Measurements from ENCODE around the gene ASH1L. TPM values are rescaled to one million over a fixed set of nuclear protein-coding genes. Genes with fewer than 3 reads are reported as not detected.
"Not testable (repeated sequence)": the region's sequence is repeated elsewhere in the genome, so short reads cannot be mapped to it uniquely, and the experiment has no call there.

ASH1L gene
- total RNA-seq, 1 donor: 41.6 TPM

DNA sequence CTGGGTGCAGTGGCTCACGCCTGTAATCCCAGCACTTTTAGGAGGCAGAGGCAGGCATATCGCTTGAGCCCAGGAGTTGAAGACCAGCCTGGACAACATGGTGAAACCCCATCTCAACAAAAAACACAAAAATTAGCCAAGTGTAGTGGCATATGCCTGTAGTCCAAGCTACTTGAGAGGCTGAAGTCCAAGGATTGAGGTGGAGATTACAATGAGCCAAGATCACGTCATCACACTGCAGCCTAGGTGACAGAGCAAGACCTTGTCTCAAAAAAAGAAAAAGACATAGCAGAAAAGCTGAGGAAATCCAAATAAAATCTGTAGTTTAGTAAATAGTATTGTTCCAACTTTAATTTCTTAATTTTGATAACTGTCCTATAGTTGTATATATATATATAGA lies 11.5 kb upstream of the ASH1L start:
- no peak overlapping the region for H3K27ac ChIP-seq (ENCODE audit: low read depth, low read length)
- H3K36me3 ChIP-seq (ENCODE audit: insufficient read depth, low read length): no peaks in the 10 kb centered on the region
- H3K27me3 ChIP-seq (ENCODE audit: insufficient read depth, low read length): no peaks in the 10 kb centered on the region
- H4K20me1 ChIP-seq (ENCODE audit: insufficient read depth, low read length): peaks cover 8% of the 10 kb centered on the region
- no peaks in the 10 kb centered on the region for H3K9me3 ChIP-seq (ENCODE audit: low read depth, low read length)
- DNase-seq (ENCODE audit: insufficient read length, low spot score, missing footprints): no peak
- TF ChIP-seq, protein P1, sequence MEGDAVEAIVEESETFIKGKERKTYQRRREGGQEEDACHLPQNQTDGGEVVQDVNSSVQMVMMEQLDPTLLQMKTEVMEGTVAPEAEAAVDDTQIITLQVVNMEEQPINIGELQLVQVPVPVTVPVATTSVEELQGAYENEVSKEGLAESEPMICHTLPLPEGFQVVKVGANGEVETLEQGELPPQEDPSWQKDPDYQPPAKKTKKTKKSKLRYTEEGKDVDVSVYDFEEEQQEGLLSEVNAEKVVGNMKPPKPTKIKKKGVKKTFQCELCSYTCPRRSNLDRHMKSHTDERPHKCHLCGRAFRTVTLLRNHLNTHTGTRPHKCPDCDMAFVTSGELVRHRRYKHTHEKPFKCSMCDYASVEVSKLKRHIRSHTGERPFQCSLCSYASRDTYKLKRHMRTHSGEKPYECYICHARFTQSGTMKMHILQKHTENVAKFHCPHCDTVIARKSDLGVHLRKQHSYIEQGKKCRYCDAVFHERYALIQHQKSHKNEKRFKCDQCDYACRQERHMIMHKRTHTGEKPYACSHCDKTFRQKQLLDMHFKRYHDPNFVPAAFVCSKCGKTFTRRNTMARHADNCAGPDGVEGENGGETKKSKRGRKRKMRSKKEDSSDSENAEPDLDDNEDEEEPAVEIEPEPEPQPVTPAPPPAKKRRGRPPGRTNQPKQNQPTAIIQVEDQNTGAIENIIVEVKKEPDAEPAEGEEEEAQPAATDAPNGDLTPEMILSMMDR (IDR thresholded peaks at IDR 0.05; ENCODE audit: extremely low read depth, low read depth, low read length): no peak
- no peak overlapping the region for H2AFZ ChIP-seq (ENCODE audit: low read length)
- peaks cover 7% of the 10 kb centered on the region for H3K4me1 ChIP-seq (ENCODE audit: insufficient read depth, low read length)
- H3K4me3 ChIP-seq (ENCODE audit: insufficient read depth, low read length): no peak overlapping the region
- no peak overlapping the region for H3K4me2 ChIP-seq (ENCODE audit: insufficient read depth, low read length)
- H3K79me2 ChIP-seq (ENCODE audit: insufficient read depth, low read length): peaks cover 26% of the 10 kb centered on the region

DNA sequence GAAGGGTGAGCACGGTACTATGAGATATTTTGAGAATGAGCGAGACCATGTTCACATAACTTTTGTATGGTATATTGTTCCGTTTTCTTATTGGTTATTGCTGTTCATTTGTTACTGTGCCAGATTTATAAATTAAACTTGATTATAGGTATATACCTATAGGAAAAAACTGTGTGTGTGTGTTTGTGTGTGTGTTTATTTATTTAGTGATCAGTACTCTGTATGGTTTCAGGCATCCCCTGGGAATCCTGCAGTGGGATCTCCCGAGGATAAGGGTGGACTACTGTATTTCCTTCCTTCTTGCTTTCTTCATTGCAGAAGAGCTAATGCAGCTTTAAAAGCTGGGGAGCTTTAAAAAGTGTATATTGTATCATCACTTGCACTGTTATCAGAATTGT lies 8.0 kb upstream of the ASH1L start:
- Histone ChIP-seq H3K36me3 (ENCODE audit: insufficient read depth, low read length) (no peaks in the 10 kb centered on the region), H3K4me1 (ENCODE audit: insufficient read depth, low read length) (peaks cover 7% of the 10 kb centered on the region), H3K9me3 (ENCODE audit: low read depth, low read length) (no peaks in the 10 kb centered on the region), H3K79me2 (ENCODE audit: insufficient read depth, low read length) (peaks cover 54% of the 10 kb centered on the region), H3K4me2 (ENCODE audit: insufficient read depth, low read length) (no peak overlapping the region), H4K20me1 (ENCODE audit: insufficient read depth, low read length) (peaks cover 8% of the 10 kb centered on the region), H3K4me3 (ENCODE audit: insufficient read depth, low read length) (no peak overlapping the region), H3K27ac (ENCODE audit: low read depth, low read length) (peak overlapping the region; percentile 67), H2AFZ (ENCODE audit: low read length) (no peak overlapping the region), H3K27me3 (ENCODE audit: insufficient read depth, low read length) (no peaks in the 10 kb centered on the region)
- TF ChIP-seq, protein P1 (IDR thresholded peaks at IDR 0.05; ENCODE audit: extremely low read depth, low read depth, low read length): no peak
- no peak for DNase-seq (ENCODE audit: insufficient read length, low spot score, missing footprints)

DNA sequence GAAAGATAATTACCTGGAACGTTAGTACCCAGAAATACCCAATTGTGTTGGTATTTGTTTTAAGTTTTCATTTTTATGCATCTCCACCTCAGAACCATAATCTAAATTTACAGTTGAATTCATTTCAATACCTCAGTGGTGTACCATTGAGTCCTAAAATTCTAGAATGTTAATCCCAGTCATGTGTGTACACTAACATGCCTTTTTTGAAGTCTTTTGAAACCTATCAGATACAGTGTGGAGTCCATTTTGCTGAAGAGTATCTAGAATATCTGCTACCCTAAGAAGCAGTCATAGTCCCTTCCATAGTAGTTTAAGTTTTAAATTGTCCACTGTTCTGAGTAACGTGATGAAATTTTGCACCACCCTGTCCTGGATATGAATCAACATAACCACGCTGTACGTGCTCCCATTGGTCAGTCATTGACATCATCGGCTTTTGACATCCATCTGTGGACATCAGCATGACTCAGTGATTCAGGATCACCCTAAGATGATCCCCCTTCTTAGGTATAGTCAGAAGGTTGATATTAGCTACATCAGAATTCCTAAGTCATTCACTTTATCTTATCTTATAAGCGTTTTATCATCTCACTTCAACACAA lies 7.5 kb upstream of the ASH1L start:
- Histone ChIP-seq H4K20me1 (ENCODE audit: insufficient read depth, low read length) (peaks cover 8% of the 10 kb centered on the region), H3K9me3 (ENCODE audit: low read depth, low read length) (no peaks in the 10 kb centered on the region), H3K27ac (ENCODE audit: low read depth, low read length) (peak overlapping the region; percentile 67), H3K36me3 (ENCODE audit: insufficient read depth, low read length) (no peaks in the 10 kb centered on the region), H3K4me1 (ENCODE audit: insufficient read depth, low read length) (peaks cover 7% of the 10 kb centered on the region), H3K4me3 (ENCODE audit: insufficient read depth, low read length) (no peak overlapping the region), H3K79me2 (ENCODE audit: insufficient read depth, low read length) (peaks cover 59% of the 10 kb centered on the region), H2AFZ (ENCODE audit: low read length) (no peak overlapping the region), H3K27me3 (ENCODE audit: insufficient read depth, low read length) (no peaks in the 10 kb centered on the region), H3K4me2 (ENCODE audit: insufficient read depth, low read length) (peak overlapping the region; percentile 25)
- DNase-seq (ENCODE audit: insufficient read length, low spot score, missing footprints): peak; percentile 68
- TF ChIP-seq, protein P1 (IDR thresholded peaks at IDR 0.05; ENCODE audit: extremely low read depth, low read depth, low read length): no peak

DNA sequence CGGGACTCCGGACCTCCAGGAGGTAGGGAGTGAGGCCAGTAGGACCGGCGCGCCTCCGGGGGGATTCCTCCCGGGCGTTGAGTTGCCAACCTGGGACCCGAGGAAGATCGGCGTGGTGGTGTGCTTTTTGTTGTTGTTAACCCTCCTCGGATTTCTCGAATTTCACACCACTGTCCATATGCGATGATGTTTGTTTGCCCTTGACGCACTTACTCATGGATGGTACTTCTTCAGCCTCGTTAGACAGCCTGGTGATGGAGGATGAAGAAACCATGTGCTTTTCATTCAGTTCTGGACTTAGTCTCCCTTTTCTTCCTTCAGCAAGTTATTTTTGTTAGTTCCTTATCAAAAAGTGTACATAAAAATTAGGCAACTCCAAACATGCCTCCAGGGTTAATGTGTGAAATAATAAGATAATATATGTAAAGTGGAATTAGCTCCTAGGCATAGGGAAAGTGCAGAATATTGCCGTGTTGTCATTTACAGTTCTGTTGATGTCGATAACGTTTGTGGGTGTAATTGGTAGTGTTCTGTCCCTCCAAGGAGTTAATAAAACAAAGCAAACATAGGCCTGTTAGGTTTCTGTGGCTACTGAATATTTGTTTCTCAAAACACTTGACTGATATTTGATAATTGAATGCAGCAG lies 897 bp upstream of the ASH1L start:
- H3K79me2 ChIP-seq (ENCODE audit: insufficient read depth, low read length): peaks cover 83% of the 10 kb centered on the region
- H3K4me1 ChIP-seq (ENCODE audit: insufficient read depth, low read length): peaks cover 19% of the 10 kb centered on the region
- H4K20me1 ChIP-seq (ENCODE audit: insufficient read depth, low read length): peaks cover 19% of the 10 kb centered on the region
- peak overlapping the region; percentile 98 for H3K4me3 ChIP-seq (ENCODE audit: insufficient read depth, low read length)
- DNase-seq (ENCODE audit: insufficient read length, low spot score, missing footprints); H3K27me3 ChIP-seq (ENCODE audit: insufficient read depth, low read length); H3K9me3 ChIP-seq (ENCODE audit: low read depth, low read length); H3K36me3 ChIP-seq (ENCODE audit: insufficient read depth, low read length): not testable (repeated sequence)
- H3K27ac ChIP-seq (ENCODE audit: low read depth, low read length): peak overlapping the region; percentile 98
- peak overlapping the region; percentile 96 for H2AFZ ChIP-seq (ENCODE audit: low read length)
- H3K4me2 ChIP-seq (ENCODE audit: insufficient read depth, low read length): peak overlapping the region; percentile 94

DNA sequence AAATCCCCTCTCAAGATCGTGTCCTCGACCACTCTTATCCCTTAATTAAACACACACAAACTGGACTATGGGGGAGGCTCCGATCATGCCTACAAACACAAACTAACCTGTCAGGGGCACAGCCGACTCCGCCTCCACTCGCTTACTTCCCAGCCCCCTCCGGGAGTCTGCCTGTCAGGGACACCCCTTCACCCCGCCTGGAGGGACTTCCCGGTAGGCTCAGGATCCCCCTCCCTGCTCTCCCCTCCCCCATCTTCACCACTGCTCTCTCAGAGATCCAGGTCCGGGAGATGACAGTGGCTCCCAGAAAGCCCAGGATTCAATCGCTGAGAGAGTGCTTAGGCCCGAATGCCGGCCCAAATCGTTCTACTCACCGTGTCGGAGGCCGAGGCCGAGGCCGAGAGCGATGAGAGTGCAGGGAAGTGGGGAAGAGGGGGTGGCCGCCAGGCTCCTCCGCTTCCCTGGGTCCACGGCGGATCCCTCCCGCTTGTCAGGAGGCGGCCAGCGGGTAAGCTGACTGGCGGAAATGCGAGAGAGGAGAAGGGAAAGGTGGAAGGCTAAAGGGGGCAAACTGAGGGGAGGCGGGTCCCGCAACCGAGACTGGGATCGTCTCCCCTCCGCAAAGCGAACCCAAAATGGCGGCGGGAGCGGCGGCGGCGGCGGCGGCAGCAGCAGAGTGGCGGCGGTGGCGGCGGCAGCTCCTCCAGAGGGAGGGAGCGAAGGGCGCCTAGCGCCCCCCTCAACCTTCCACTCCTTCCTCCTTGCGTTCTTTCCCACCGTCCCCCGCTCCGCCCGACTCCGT lies 623 bp downstream of the ASH1L start:
- Histone ChIP-seq H3K79me2 (ENCODE audit: insufficient read depth, low read length) (peaks cover 88% of the 10 kb centered on the region), H4K20me1 (ENCODE audit: insufficient read depth, low read length) (peaks cover 30% of the 10 kb centered on the region), H3K4me1 (ENCODE audit: insufficient read depth, low read length) (peaks cover 19% of the 10 kb centered on the region), H3K4me2 (ENCODE audit: insufficient read depth, low read length) (peak overlapping the region; percentile 61), H3K27ac (ENCODE audit: low read depth, low read length) (peak overlapping the region; percentile 83), H3K4me3 (ENCODE audit: insufficient read depth, low read length) (peak overlapping the region; percentile 98), H2AFZ (ENCODE audit: low read length) (peak overlapping the region; percentile 91)
- H3K27me3 ChIP-seq (ENCODE audit: insufficient read depth, low read length); H3K36me3 ChIP-seq (ENCODE audit: insufficient read depth, low read length); H3K9me3 ChIP-seq (ENCODE audit: low read depth, low read length): not testable (repeated sequence)
- peak; percentile 17 for DNase-seq (ENCODE audit: insufficient read length, low spot score, missing footprints)
